Common myeloid progenitor, CD34-positive (primary cell): ENCODE results near the gene MYNN. TPM values are rescaled to one million over a fixed set of nuclear protein-coding genes. Genes with fewer than 3 reads are reported as not detected.
"Not testable (repeated sequence)": the region's sequence is repeated elsewhere in the genome, so short reads cannot be mapped to it uniquely, and the experiment has no call there.

Source experiments
- CTCF ChIA-PET: fragments of 350-600 bp; sonication (Branson Sonifier 250); formaldehyde crosslinking; loops from one replicate; lab custom pipeline; 2021; ENCODE audit warnings: antibody characterized with exemption; lab: Charles Lee
- POLR2A ChIA-PET: fragments of 350-600 bp; sonication (Branson Sonifier 250); formaldehyde crosslinking; loops from one replicate; lab custom pipeline; 2021; ENCODE audit warnings: antibody characterized with exemption; lab: Charles Lee
- DNase-seq, 3 donors: peaks; one replicate each; pipeline versions ENCODE4 v3.0.0 to v3.0.0-alpha.2; 2013
- H3K27ac ChIP-seq, 2 experiments: 1 replicate in 1 of 2; 2 replicates in 1 of 2; pipeline ENCODE4 v1.7.0; 2013; ENCODE audit warnings: inconsistent platforms in 2 of 2, low read length in 2 of 2, mild to moderate bottlenecking in 2 of 2, low read depth in 1 of 2, moderate library complexity in 1 of 2; ENCODE audit not compliant: severe bottlenecking in 2 of 2, insufficient read depth in 1 of 2, poor library complexity in 1 of 2
- H3K27me3 ChIP-seq, 5 experiments: replicated peaks in 2 of 5; 1 replicate in 3 of 5; 2 replicates in 2 of 5; pipeline versions ENCODE4 v1.6.1 to v1.7.0; 2013; ENCODE audit warnings: low read length in 4 of 5, mild to moderate bottlenecking in 2 of 5, moderate library complexity in 2 of 5, inconsistent platforms in 1 of 5; ENCODE audit not compliant: insufficient read depth in 5 of 5, control insufficient read depth in 4 of 5
- H3K36me3 ChIP-seq, 4 experiments: 1 replicate in 2 of 4; 2 replicates in 2 of 4; pipeline versions ENCODE4 v1.6.1 to v1.7.0; 2013; ENCODE audit warnings: low read length in 3 of 4, control low read depth in 1 of 4, mild to moderate bottlenecking in 1 of 4; ENCODE audit not compliant: control insufficient read depth in 4 of 4, insufficient read depth in 4 of 4
- H3K4me1 ChIP-seq, 4 experiments: 1 replicate in 3 of 4; 2 replicates in 1 of 4; pipeline versions ENCODE4 v1.6.1 to v1.7.1; 2013; ENCODE audit warnings: low read length in 3 of 4, mild to moderate bottlenecking in 3 of 4, control low read depth in 1 of 4, inconsistent platforms in 1 of 4, moderate library complexity in 1 of 4; ENCODE audit not compliant: control insufficient read depth in 4 of 4, insufficient read depth in 4 of 4; ENCODE audit errors: control extremely low read depth in 1 of 4
- H3K4me3 ChIP-seq, 7 experiments: 1 replicate in 4 of 7; 2 replicates in 3 of 7; pipeline versions ENCODE4 v1.5.1 to v1.7.0; 2013; ENCODE audit warnings: mild to moderate bottlenecking in 7 of 7, low read length in 6 of 7, moderate library complexity in 6 of 7, inconsistent platforms in 2 of 7, low read depth in 2 of 7, control low read depth in 1 of 7; ENCODE audit not compliant: insufficient read depth in 4 of 7, control insufficient read depth in 1 of 7; ENCODE audit errors: extremely low read depth in 1 of 7
- H3K9me3 ChIP-seq, 5 experiments: 1 replicate in 4 of 5; 2 replicates in 1 of 5; pipeline versions ENCODE4 v1.6.1 to v1.7.1; 2013; ENCODE audit warnings: low read length in 4 of 5, mild to moderate bottlenecking in 2 of 5, inconsistent platforms in 1 of 5, low read depth in 1 of 5, moderate library complexity in 1 of 5; ENCODE audit not compliant: control insufficient read depth in 4 of 5, insufficient read depth in 2 of 5; ENCODE audit errors: control extremely low read depth in 1 of 5
- WGBS: methylation state at CpG from one replicate; pipeline ENCODE4 v1.1.5; 2013; ENCODE audit not compliant: insufficient coverage; 5-methylcytosine and 5-hydroxymethylcytosine counted together
- polyA plus RNA-seq: library from polyadenylated mRNA; unstranded; fragments of 120-200 nt; gene quantifications from one replicate; pipeline ENCODE4 v1.2.1, GENCODE V29; 2013

The MYNN gene
- 23.8 TPM for polyA plus RNA-seq

DNA sequence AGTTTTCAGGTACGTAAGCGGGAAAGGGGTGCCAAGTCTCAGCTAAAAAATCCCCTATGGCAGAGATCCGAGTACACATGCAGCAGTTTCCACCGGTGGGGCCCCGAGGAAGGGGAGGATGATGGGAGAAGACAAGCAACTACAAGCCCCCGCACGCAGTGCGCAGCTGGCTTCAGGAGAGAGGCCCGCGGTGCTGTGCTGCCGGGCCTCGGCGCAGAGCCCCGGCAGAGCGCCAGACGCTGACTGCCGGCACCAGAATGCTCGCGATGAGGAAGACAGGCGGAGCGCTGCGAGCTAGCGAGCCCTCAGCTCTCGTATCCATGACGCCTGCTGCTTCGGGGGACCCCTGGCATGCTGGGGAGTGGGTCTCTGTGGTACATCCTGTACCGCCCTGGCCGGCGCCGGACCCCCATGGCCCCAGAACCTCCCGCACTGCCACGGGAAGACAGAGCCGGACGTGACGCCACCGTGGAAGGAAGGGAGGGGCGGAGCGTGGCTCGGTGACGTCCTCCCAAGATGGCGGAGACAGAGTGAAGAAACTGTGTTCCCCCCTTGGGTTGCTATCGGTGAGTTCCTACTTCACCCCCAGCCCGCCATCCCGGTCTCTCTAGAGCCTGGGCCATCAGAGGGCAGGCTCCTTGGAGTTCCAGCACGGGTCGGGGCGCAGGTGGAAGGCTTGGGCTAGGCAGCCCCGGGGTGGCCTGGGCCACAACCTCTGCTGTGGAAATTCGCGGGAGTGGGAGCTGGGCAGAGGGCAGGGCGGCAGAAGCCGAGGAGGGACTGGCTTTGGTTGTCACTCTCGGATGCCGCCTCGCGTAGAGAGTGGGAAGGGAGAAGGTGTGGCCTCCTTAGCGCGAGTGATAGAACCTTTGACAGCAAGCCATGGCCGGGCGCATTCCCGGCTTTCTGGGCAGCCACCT lies at the start of gene MYNN:
MYNN (plus strand) TSS at position 500 of the 920 bp plus-strand sequence. CDS start 900 bp downstream, outside the sequence.
- Histone ChIP-seq H3K4me3 (peak within 1 kb of the TSS; percentile 83 to 98 (median 95)), H3K27me3 (no peaks in the 10 kb centered on the region), H3K9me3 (no peaks in the 10 kb centered on the region), H3K36me3 (peaks cover 10 to 30% (median 18%) of the 10 kb centered on the region in 4 experiments), H3K27ac (peak within 1 kb of the TSS; percentile 95 to 99), H3K4me1 (peaks cover 9 to 37% (median 16%) of the 10 kb centered on the region in 4 experiments)
- WGBS: 0% methylated on average over 43 of the region's 61 CpGs
- ChIA-PET POLR2A (interaction anchor here (1.1 to 1.8 kb wide), 4 partner anchors 9 to 194 kb away, joined by 4 to 12 read pairs (median 5); partner anchors contain the start of genes LRRC34, LRRIQ4 and SEC62), CTCF (interaction anchor here (1.4 to 3.5 kb wide), 4 partner anchors 10 to 633 kb away, joined by 3 to 25 read pairs (median 4); no protein-coding TSS in a partner anchor)
- DNase-seq: peak; percentile 95 to 96 (median 96)

DNA sequence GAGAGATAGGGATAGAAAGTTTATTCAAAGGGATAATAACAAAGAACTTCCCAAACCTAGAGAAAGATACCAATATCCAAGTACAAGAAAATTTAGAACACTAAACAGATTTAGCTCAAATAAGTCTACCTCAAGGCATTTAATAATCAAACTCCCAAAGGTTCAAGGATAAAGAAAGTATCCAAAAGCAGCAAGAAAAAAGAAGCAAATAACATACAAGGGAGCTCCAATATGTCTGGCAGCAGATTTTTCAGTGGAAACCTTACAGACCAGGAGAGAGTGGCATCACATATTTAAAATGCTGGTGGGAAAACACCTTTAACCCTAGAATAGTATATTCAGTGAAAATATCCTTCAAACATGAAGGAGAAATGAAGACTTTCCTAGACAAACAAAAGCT lies 41.3 kb upstream of the MYNN start:
- POLR2A ChIA-PET, CTCF ChIA-PET, DNase-seq, H3K4me3 ChIP-seq, H3K36me3 ChIP-seq, H3K4me1 ChIP-seq, H3K27me3 ChIP-seq, H3K27ac ChIP-seq: not testable (repeated sequence)
- H3K9me3 ChIP-seq: peaks cover 0 to 19% (median 3%) of the 10 kb centered on the region in 5 experiments

DNA sequence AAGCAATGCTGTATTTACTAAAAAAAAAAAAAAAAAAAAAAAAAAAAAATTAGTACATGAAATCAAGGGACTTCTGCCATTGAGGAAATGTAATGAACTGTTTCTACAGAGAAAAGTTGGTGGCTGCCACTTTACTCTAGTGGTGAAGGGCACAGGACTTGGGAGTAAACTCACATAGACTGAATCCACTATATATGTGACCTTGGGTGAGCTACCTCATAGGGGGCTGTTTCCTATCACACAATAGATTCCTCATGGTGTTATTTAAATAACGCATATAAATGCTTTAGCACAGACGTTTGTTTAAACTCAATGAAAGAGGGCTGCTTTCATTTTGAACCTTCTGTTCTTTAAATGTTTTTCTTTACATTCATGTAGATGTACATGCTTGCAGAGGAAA lies 34.1 kb upstream of the MYNN start:
- ChIA-PET POLR2A (no interaction called here), CTCF (interaction anchor here (0.5 to 1.6 kb wide), 3 partner anchors 259 to 697 kb away, joined by 3 read pairs; no protein-coding TSS in a partner anchor)
- WGBS: no CpG with 5 or more reads among the region's 2 CpGs
- Histone ChIP-seq H3K4me3 (no peak overlapping the region), H3K4me1 (no peaks in the 10 kb centered on the region), H3K9me3 (peaks cover 0 to 2% (median 0%) of the 10 kb centered on the region in 5 experiments), H3K27me3 (no peaks in the 10 kb centered on the region), H3K36me3 (no peaks in the 10 kb centered on the region), H3K27ac (no peak overlapping the region)
- no peak for DNase-seq

DNA sequence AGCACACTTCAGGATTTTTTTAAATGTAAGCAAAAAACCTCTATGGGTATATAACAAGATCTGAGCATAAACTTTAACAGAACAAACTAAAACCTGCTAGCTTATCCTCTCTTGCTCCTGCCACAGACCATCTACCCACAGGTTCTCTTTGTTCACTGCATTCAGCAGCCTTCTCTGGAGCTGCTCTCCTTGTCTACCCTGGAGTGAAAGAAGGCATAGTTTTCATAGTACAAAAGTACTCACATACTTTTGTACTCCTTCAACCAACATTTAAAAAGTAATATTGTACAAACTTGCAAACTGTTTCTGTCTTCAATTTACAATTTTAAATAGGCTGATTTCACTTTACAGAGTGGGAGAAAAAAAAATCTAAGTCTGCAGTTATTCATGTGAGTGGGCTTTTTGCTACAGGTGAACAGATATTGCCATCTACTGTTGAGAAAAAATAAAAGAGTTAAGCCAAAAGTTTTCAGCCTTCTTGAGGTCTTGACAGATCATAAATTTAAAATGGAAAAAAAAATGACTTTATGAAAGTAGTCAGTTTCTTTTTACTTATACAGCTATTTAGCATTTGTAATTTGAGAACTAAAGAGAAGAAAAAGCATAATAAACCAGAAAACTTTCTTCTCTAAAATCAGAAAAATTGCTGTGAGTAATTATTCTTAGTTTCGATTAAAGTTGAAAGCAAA lies 28.7 kb upstream of the MYNN start:
- H3K27me3 ChIP-seq: no peaks in the 10 kb centered on the region
- peak; percentile 53 to 74 (median 68) for DNase-seq
- no CpG with 5 or more reads among the region's 1 CpG for WGBS
- peaks cover 0 to 6% (median 2%) of the 10 kb centered on the region in 4 experiments for H3K4me1 ChIP-seq
- no peak overlapping the region for H3K27ac ChIP-seq
- CTCF ChIA-PET: interaction anchor here (0.5 to 4.0 kb wide), 14 partner anchors 8 to 1533 kb away, joined by 3 to 24 read pairs (median 4); no protein-coding TSS in a partner anchor
- no peaks in the 10 kb centered on the region for H3K9me3 ChIP-seq
- no peaks in the 10 kb centered on the region for H3K36me3 ChIP-seq
- POLR2A ChIA-PET: interaction anchor here (0.5 kb wide), 1 partner anchor 468 kb away, joined by 3 read pairs; no protein-coding TSS in a partner anchor
- H3K4me3 ChIP-seq: no peak overlapping the region

DNA sequence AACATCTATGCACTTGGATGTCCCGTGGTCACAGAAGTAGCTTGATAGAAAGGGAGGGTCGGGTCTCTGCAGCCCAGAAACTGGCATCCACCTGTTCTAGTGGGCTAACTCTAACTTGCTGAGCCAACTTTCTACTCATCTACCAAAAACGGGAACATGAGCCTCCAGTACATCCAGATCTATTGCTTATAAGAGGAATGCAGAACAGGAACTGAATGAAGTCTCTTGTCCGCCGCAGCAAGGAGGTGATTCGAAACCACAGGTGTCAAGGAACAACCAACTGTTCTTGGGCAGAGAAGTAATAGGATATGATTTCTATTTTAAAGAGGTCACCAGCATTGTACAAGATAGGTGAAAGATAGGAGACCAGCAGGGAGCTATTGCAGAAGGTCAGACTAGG lies 26.3 kb upstream of the MYNN start:
- Histone ChIP-seq H3K27me3 (no peaks in the 10 kb centered on the region), H3K27ac (no peak overlapping the region), H3K36me3 (no peaks in the 10 kb centered on the region), H3K4me1 (peaks cover 0 to 6% (median 2%) of the 10 kb centered on the region in 4 experiments), H3K4me3 (no peak overlapping the region), H3K9me3 (no peaks in the 10 kb centered on the region)
- POLR2A ChIA-PET: interaction anchor here (0.6 kb wide), 1 partner anchor 231 kb away, joined by 3 read pairs; no protein-coding TSS in a partner anchor
- 23% methylated on average over 5 of the region's 6 CpGs for WGBS
- CTCF ChIA-PET: interaction anchor here (0.6 to 4.0 kb wide), 5 partner anchors 8 to 598 kb away, joined by 3 to 24 read pairs (median 9); no protein-coding TSS in a partner anchor
- DNase-seq: peak; percentile 30 to 84 (median 76)

DNA sequence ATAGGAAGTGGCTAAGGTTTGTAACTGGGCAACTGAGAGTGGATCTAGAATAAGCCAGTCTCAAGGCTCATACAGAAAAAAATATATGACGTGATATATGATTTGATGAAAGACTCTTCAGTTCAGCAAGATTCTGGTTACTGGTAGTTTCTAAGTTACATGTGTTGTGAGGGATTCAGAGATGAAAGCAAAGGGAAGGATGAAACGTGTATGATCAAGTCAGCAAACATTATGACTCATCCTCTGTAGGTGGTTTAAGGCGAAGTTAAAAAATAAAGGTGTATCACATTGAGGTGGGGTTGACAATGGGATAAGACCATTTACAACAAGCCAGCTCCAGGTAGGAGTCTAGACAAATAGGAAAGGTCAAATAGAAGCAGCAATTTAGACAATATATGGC lies 24.5 kb upstream of the MYNN start:
- Histone ChIP-seq H3K27me3 (no peaks in the 10 kb centered on the region), H3K9me3 (no peaks in the 10 kb centered on the region), H3K4me1 (peaks cover 0 to 6% (median 2%) of the 10 kb centered on the region in 4 experiments), H3K36me3 (no peaks in the 10 kb centered on the region), H3K27ac (no peak overlapping the region), H3K4me3 (no peak overlapping the region)
- ChIA-PET POLR2A (no interaction called here), CTCF (no interaction called here)
- no peak for DNase-seq
- WGBS: 95% methylated on average over 2 of the region's 3 CpGs
